ENCODE data around the gene TMEM39A. TPM values are rescaled to one million over a fixed set of nuclear protein-coding genes. Genes with fewer than 3 reads are reported as not detected.

TMEM39A gene
- total RNA-seq, 1 donor from 2014 or later = 22.8 TPM

GRCh38 chr3:119427669-119428068 is 35.7 kb downstream of the TMEM39A start:
- no peak overlapping the region for H3K4me3 Mint-ChIP-seq (ENCODE audit: unreplicated experiment)
- peaks cover 59% of the 10 kb centered on the region for H3K36me3 Mint-ChIP-seq (ENCODE audit: unreplicated experiment)
- H3K4me1 Mint-ChIP-seq (ENCODE audit: low read depth, unreplicated experiment) = no peaks in the 10 kb centered on the region
- DNase-seq = no peak
- peaks cover 12% of the 10 kb centered on the region for H3K9me3 Mint-ChIP-seq (ENCODE audit: unreplicated experiment)
- TF ChIP-seq CTCF (IDR thresholded peaks at IDR 0.05; ENCODE audit: partially characterized antibody, unreplicated experiment) = no peak
- no peak overlapping the region for H3K27ac Mint-ChIP-seq (ENCODE audit: unreplicated experiment)
- no peaks in the 10 kb centered on the region for H3K27me3 Mint-ChIP-seq (ENCODE audit: unreplicated experiment)

- H3K36me3 Mint-ChIP-seq (ENCODE audit: unreplicated experiment) = peaks cover 4% of the 10 kb centered on the region
- H3K4me3 Mint-ChIP-seq (ENCODE audit: unreplicated experiment) = no peak overlapping the region
- H3K27ac Mint-ChIP-seq (ENCODE audit: unreplicated experiment) = no peak overlapping the region
- peaks cover 7% of the 10 kb centered on the region for H3K27me3 Mint-ChIP-seq (ENCODE audit: unreplicated experiment)
- no peaks in the 10 kb centered on the region for H3K4me1 Mint-ChIP-seq (ENCODE audit: low read depth, unreplicated experiment)
- DNase-seq = no peak
- no peaks in the 10 kb centered on the region for H3K9me3 Mint-ChIP-seq (ENCODE audit: unreplicated experiment)
- no peak for TF ChIP-seq CTCF (IDR thresholded peaks at IDR 0.05; ENCODE audit: partially characterized antibody, unreplicated experiment)
Observed at GRCh38 chr3:119420196-119420595, 43.2 kb downstream of the TMEM39A start.

GRCh38 chr3:119418641-119419040 is 44.8 kb downstream of the TMEM39A start:
- H3K4me1 Mint-ChIP-seq (ENCODE audit: low read depth, unreplicated experiment) = no peaks in the 10 kb centered on the region
- DNase-seq = no peak
- peaks cover 7% of the 10 kb centered on the region for H3K27me3 Mint-ChIP-seq (ENCODE audit: unreplicated experiment)
- H3K36me3 Mint-ChIP-seq (ENCODE audit: unreplicated experiment) = peaks cover 4% of the 10 kb centered on the region
- no peaks in the 10 kb centered on the region for H3K9me3 Mint-ChIP-seq (ENCODE audit: unreplicated experiment)
- no peak for TF ChIP-seq CTCF (IDR thresholded peaks at IDR 0.05; ENCODE audit: partially characterized antibody, unreplicated experiment)
- H3K4me3 Mint-ChIP-seq (ENCODE audit: unreplicated experiment) = no peak overlapping the region
- H3K27ac Mint-ChIP-seq (ENCODE audit: unreplicated experiment) = no peak overlapping the region

GRCh38 chr3:119417771-119418512 is 45.5 kb downstream of the TMEM39A start:
- Mint-ChIP-seq H3K27me3 (ENCODE audit: unreplicated experiment) (peaks cover 7% of the 10 kb centered on the region), H3K36me3 (ENCODE audit: unreplicated experiment) (peaks cover 3% of the 10 kb centered on the region), H3K9me3 (ENCODE audit: unreplicated experiment) (no peaks in the 10 kb centered on the region), H3K27ac (ENCODE audit: unreplicated experiment) (no peak overlapping the region), H3K4me1 (ENCODE audit: low read depth, unreplicated experiment) (no peaks in the 10 kb centered on the region), H3K4me3 (ENCODE audit: unreplicated experiment) (no peak overlapping the region)
- no peak for DNase-seq
- TF ChIP-seq CTCF (IDR thresholded peaks at IDR 0.05; ENCODE audit: partially characterized antibody, unreplicated experiment) = no peak

- no peaks in the 10 kb centered on the region for H3K4me1 Mint-ChIP-seq (ENCODE audit: low read depth, unreplicated experiment)
- no peaks in the 10 kb centered on the region for H3K36me3 Mint-ChIP-seq (ENCODE audit: unreplicated experiment)
- TF ChIP-seq CTCF (IDR thresholded peaks at IDR 0.05; ENCODE audit: partially characterized antibody, unreplicated experiment) = no peak
- peaks cover 6% of the 10 kb centered on the region for H3K27me3 Mint-ChIP-seq (ENCODE audit: unreplicated experiment)
- H3K4me3 Mint-ChIP-seq (ENCODE audit: unreplicated experiment) = no peak overlapping the region
- DNase-seq = no peak
- H3K27ac Mint-ChIP-seq (ENCODE audit: unreplicated experiment) = no peak overlapping the region
- no peaks in the 10 kb centered on the region for H3K9me3 Mint-ChIP-seq (ENCODE audit: unreplicated experiment)
Observed at GRCh38 chr3:119416873-119417272, 46.5 kb downstream of the TMEM39A start.

Data from glutamatergic neuron (in vitro differentiated cells).